Karpas-422 (cell line): ENCODE results near the gene CHST9. TPM values are rescaled to one million over a fixed set of nuclear protein-coding genes. Genes with fewer than 3 reads are reported as not detected.

Source experiments
- DNase-seq: peaks from one replicate; pipeline ENCODE4 v3.0.0-alpha.2; 2015
- H2AFZ ChIP-seq: fragments of 200-600 bp; sonication (generic); 2 replicates; pipeline ENCODE4 v1.6.1; 2014; ENCODE audit warnings: antibody characterized with exemption, low read length, mixed read lengths
- H3K27ac ChIP-seq: fragments of 200-600 bp; sonication (generic); 2 replicates; pipeline ENCODE4 v1.5.1; 2014; ENCODE audit warnings: mild to moderate bottlenecking, low read length, moderate library complexity
- H3K27me3 ChIP-seq: fragments of 200-600 bp; sonication (generic); 2 replicates; pipeline ENCODE4 v1.6.1; 2014; ENCODE audit warnings: low read length, mixed read lengths
- H3K36me3 ChIP-seq: fragments of 200-600 bp; sonication (generic); 2 replicates; pipeline ENCODE4 v1.6.1; 2014; ENCODE audit warnings: low read length, mixed read lengths; ENCODE audit not compliant: insufficient read depth
- H3K4me1 ChIP-seq: fragments of 200-600 bp; sonication (generic); 2 replicates; pipeline ENCODE4 v1.6.1; 2014; ENCODE audit warnings: mild to moderate bottlenecking, low read length, mixed read lengths
- H3K4me2 ChIP-seq: fragments of 200-600 bp; sonication (generic); 2 replicates; pipeline ENCODE4 v1.6.1; 2014; ENCODE audit warnings: low read length, low read depth, mild to moderate bottlenecking; ENCODE audit not compliant: poor library complexity, severe bottlenecking
- H3K4me3 ChIP-seq: fragments of 200-600 bp; sonication (generic); 2 replicates; pipeline ENCODE4 v1.5.1; 2014; ENCODE audit warnings: mild to moderate bottlenecking, antibody characterized with exemption, low read length, mixed read lengths
- H3K79me2 ChIP-seq: fragments of 200-600 bp; sonication (generic); 2 replicates; pipeline ENCODE4 v1.6.1; 2014; ENCODE audit warnings: mild to moderate bottlenecking, low read length, mixed read lengths
- H3K9ac ChIP-seq: fragments of 200-600 bp; sonication (generic); 2 replicates; pipeline ENCODE4 v1.6.0; 2014; ENCODE audit warnings: low read length
- H3K9me2 ChIP-seq: fragments of 200-600 bp; sonication (generic), shearing (Covaris generic); replicated peaks from 2 replicates; pipeline ENCODE4 v1.6.0; 2014; ENCODE audit warnings: mild to moderate bottlenecking, low read length, moderate library complexity; ENCODE audit not compliant: insufficient read depth
- H3K9me3 ChIP-seq: fragments of 300-700, 200-600 bp; sonication (generic); 2 replicates; pipeline ENCODE4 v1.6.1; 2014; ENCODE audit warnings: low read length, mixed read lengths
- H4K20me1 ChIP-seq: fragments of 200-600 bp; sonication (generic); 2 replicates; pipeline ENCODE4 v1.6.1; 2014; ENCODE audit warnings: mild to moderate bottlenecking, antibody characterized with exemption, low read length, low read depth; ENCODE audit not compliant: insufficient read depth
- total RNA-seq: library from RNA; depleted of rRNA; stranded (reverse); fragments of >200 nt; shearing (Covaris generic); gene quantifications from 2 replicates; pipeline ENCODE4 v1.2.3, GENCODE V29; 2014; ENCODE audit warnings: low replicate concordance

CHST9 gene
- total RNA-seq, 1 experiment from 2014 or later, result not detected

- H4K20me1 ChIP-seq, result no peaks in the 10 kb centered on the region
- H3K79me2 ChIP-seq, result no peaks in the 10 kb centered on the region
- DNase-seq, result no peak
- no peaks in the 10 kb centered on the region for H3K9me2 ChIP-seq
- H3K27ac ChIP-seq, result no peak overlapping the region
- no peak overlapping the region for H3K4me2 ChIP-seq
- H3K4me3 ChIP-seq, result no peak overlapping the region
- H3K9me3 ChIP-seq, result no peaks in the 10 kb centered on the region
- H3K4me1 ChIP-seq, result no peaks in the 10 kb centered on the region
- no peak overlapping the region for H3K9ac ChIP-seq
- H3K27me3 ChIP-seq, result no peaks in the 10 kb centered on the region
- H2AFZ ChIP-seq, result no peak overlapping the region
- no peaks in the 10 kb centered on the region for H3K36me3 ChIP-seq
These were observed 142.9 kb downstream of the CHST9 start for GRCh38 chr18:27042177-27042576.

GRCh38 chr18:27040796-27041195, 144.3 kb downstream of the CHST9 start:
- Histone ChIP-seq H4K20me1 (no peaks in the 10 kb centered on the region), H3K9me2 (no peaks in the 10 kb centered on the region), H3K4me2 (no peak overlapping the region), H3K9me3 (no peaks in the 10 kb centered on the region), H3K79me2 (no peaks in the 10 kb centered on the region), H3K27ac (no peak overlapping the region), H3K36me3 (no peaks in the 10 kb centered on the region), H3K27me3 (no peaks in the 10 kb centered on the region), H3K4me3 (no peak overlapping the region), H3K4me1 (no peaks in the 10 kb centered on the region), H2AFZ (no peak overlapping the region), H3K9ac (no peak overlapping the region)
- DNase-seq, result no peak

GRCh38 chr18:27033722-27034121, 151.4 kb downstream of the CHST9 start:
- Histone ChIP-seq H4K20me1 (no peaks in the 10 kb centered on the region), H3K4me3 (no peak overlapping the region)

DNA sequence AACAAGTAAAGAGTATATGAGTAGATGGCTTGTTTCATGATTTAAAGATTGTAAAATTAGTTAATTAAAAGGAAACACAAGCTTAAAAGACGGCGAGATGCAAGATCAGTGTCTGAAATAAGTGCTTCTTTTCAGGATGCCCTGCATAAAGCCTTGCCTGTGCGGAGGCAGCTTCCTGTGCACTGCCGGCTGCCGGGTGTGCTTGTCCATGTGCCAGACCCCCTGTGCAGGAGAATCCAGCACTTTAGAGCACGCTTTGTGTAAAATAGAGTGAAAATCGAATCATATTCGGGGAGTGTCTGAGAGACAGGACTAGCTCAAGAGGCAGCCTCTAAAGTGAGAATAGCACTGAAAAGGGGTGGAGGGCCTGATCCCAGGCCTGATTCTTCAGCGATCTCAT, 154.7 kb downstream of the CHST9 start:
- no peaks in the 10 kb centered on the region for H3K27me3 ChIP-seq
- no peaks in the 10 kb centered on the region for H3K36me3 ChIP-seq
- H3K4me1 ChIP-seq, result no peaks in the 10 kb centered on the region
- no peak overlapping the region for H3K27ac ChIP-seq
- H3K4me3 ChIP-seq, result no peak overlapping the region
- H3K79me2 ChIP-seq, result no peaks in the 10 kb centered on the region
- no peaks in the 10 kb centered on the region for H3K9me3 ChIP-seq
- DNase-seq, result no peak
- no peaks in the 10 kb centered on the region for H4K20me1 ChIP-seq
- no peak overlapping the region for H3K4me2 ChIP-seq
- H2AFZ ChIP-seq, result no peak overlapping the region
- H3K9me2 ChIP-seq, result no peaks in the 10 kb centered on the region
- H3K9ac ChIP-seq, result no peak overlapping the region

More at GRCh38 chr18:27033722-27034121, 151.4 kb downstream of the CHST9 start:
- Histone ChIP-seq H3K36me3 (no peaks in the 10 kb centered on the region), H2AFZ (no peak overlapping the region), H3K27ac (no peak overlapping the region), H3K9ac (no peak overlapping the region), H3K4me1 (no peaks in the 10 kb centered on the region), H3K79me2 (no peaks in the 10 kb centered on the region), H3K4me2 (no peak overlapping the region), H3K27me3 (no peaks in the 10 kb centered on the region), H3K9me2 (no peaks in the 10 kb centered on the region), H3K9me3 (no peaks in the 10 kb centered on the region)
- no peak for DNase-seq

DNA sequence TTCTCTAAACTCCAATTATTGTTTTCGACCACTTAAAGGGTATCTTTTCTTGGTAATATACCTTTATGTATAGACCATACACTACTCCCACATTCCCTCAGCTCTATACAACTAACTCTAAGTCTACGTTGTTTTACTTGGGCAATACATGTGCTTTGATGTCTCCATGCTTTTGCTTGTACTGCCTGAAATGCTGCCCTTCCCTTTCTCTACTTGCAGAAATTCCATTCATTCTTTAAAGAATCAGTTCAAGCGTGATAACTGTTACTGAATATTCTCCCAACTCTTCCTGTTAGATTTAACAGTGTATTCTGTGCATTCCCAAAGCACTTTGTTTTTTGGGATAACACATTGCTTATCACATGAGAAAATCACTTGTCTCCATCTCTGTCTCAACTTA, 162.6 kb downstream of the CHST9 start:
- H3K36me3 ChIP-seq, result no peaks in the 10 kb centered on the region
- H3K4me3 ChIP-seq, result no peak overlapping the region
- no peak overlapping the region for H3K9ac ChIP-seq
- H3K27me3 ChIP-seq, result no peaks in the 10 kb centered on the region
- no peak for DNase-seq
- no peak overlapping the region for H3K4me2 ChIP-seq
- H2AFZ ChIP-seq, result no peak overlapping the region
- no peaks in the 10 kb centered on the region for H3K9me3 ChIP-seq
- H3K27ac ChIP-seq, result no peak overlapping the region
- H3K9me2 ChIP-seq, result no peaks in the 10 kb centered on the region
- no peaks in the 10 kb centered on the region for H4K20me1 ChIP-seq
- H3K79me2 ChIP-seq, result no peaks in the 10 kb centered on the region
- H3K4me1 ChIP-seq, result no peaks in the 10 kb centered on the region

GRCh38 chr18:27017901-27018500, 167.1 kb downstream of the CHST9 start:
- DNase-seq, result peak; percentile 68

GRCh38 chr18:27014841-27015240, 170.3 kb downstream of the CHST9 start:
- no peak overlapping the region for H3K4me3 ChIP-seq
- H3K27ac ChIP-seq, result no peak overlapping the region
- no peak overlapping the region for H3K4me2 ChIP-seq
- no peak overlapping the region for H3K9ac ChIP-seq
- H3K9me3 ChIP-seq, result no peaks in the 10 kb centered on the region
- no peaks in the 10 kb centered on the region for H3K36me3 ChIP-seq
- H3K9me2 ChIP-seq, result no peaks in the 10 kb centered on the region
- no peaks in the 10 kb centered on the region for H3K27me3 ChIP-seq
- H2AFZ ChIP-seq, result no peak overlapping the region
- no peaks in the 10 kb centered on the region for H4K20me1 ChIP-seq
- no peaks in the 10 kb centered on the region for H3K4me1 ChIP-seq
- no peak for DNase-seq
- H3K79me2 ChIP-seq, result no peaks in the 10 kb centered on the region

More at GRCh38 chr18:27017901-27018500, 167.1 kb downstream of the CHST9 start:
- H3K4me1 ChIP-seq, result no peaks in the 10 kb centered on the region
- no peak overlapping the region for H3K4me3 ChIP-seq
- no peak overlapping the region for H3K9ac ChIP-seq
- H3K9me2 ChIP-seq, result no peaks in the 10 kb centered on the region
- no peak overlapping the region for H2AFZ ChIP-seq
- no peaks in the 10 kb centered on the region for H3K9me3 ChIP-seq
- no peak overlapping the region for H3K27ac ChIP-seq
- no peaks in the 10 kb centered on the region for H3K27me3 ChIP-seq
- H4K20me1 ChIP-seq, result no peaks in the 10 kb centered on the region
- H3K79me2 ChIP-seq, result no peaks in the 10 kb centered on the region
- H3K36me3 ChIP-seq, result no peaks in the 10 kb centered on the region
- H3K4me2 ChIP-seq, result no peak overlapping the region

- Histone ChIP-seq H3K4me2 (no peak overlapping the region), H3K27ac (no peak overlapping the region)
These were observed 174.3 kb downstream of the CHST9 start for GRCh38 chr18:27010784-27011183.

More at GRCh38 chr18:27010784-27011183, 174.3 kb downstream of the CHST9 start:
- Histone ChIP-seq H3K9ac (no peak overlapping the region), H3K36me3 (no peaks in the 10 kb centered on the region), H3K4me1 (no peaks in the 10 kb centered on the region), H3K9me2 (no peaks in the 10 kb centered on the region), H4K20me1 (no peaks in the 10 kb centered on the region), H3K27me3 (no peaks in the 10 kb centered on the region), H3K9me3 (no peaks in the 10 kb centered on the region), H2AFZ (no peak overlapping the region), H3K4me3 (no peak overlapping the region), H3K79me2 (no peaks in the 10 kb centered on the region)
- DNase-seq, result no peak
